Endothelial cell of umbilical vein (primary cell): ENCODE data around the gene MS4A10. TPM values are rescaled to one million over a fixed set of nuclear protein-coding genes. Genes with fewer than 3 reads are reported as not detected.

Experiments used
- BruUV-seq: library from RNA; stranded (reverse); fragments of 400-500 nt; replicated peaks from 2 replicates; lab custom pipeline; 2021; lab: Mats Ljungman, UMichigan
- CTCF ChIA-PET: fragments of 300-600, 350-600 bp; sonication (Branson Sonifier 250); formaldehyde crosslinking; loops from one replicate; lab custom pipeline; 2021; ENCODE audit warnings: antibody characterized with exemption, inconsistent platforms; lab: Charles Lee
- POLR2A ChIA-PET: fragments of 300-600, 350-600 bp; sonication (Branson Sonifier 250); formaldehyde crosslinking; loops from one replicate; lab custom pipeline; 2021; ENCODE audit warnings: antibody characterized with exemption, inconsistent platforms; lab: Charles Lee
- DNase-seq: peaks from one replicate; pipeline ENCODE4 v3.0.0-alpha.2; 2011; ENCODE audit warnings: low read depth, low spot score
- FAIRE-seq: peaks from 2 replicates; lab custom pipeline; 2011; peaks lifted over from hg19 to GRCh38; lab: Jason Lieb, UNC
- H2AFZ ChIP-seq: 2 replicates; pipeline ENCODE4 v1.6.0; 2012; ENCODE audit warnings: low read depth, low read length, control low read depth, inconsistent platforms
- H3K27ac ChIP-seq: 2 replicates; pipeline ENCODE4 v1.5.1; 2011; ENCODE audit warnings: low read depth, mild to moderate bottlenecking, control low read depth, low read length, moderate library complexity; ENCODE audit not compliant: insufficient read depth
- H3K27me3 ChIP-seq, 2 experiments: 2 replicates each; pipeline versions ENCODE4 v1.6.0 to v1.6.1; 2011; ENCODE audit warnings: low read length in 2 of 2, mixed read lengths in 1 of 2; ENCODE audit not compliant: control insufficient read depth in 2 of 2, insufficient read depth in 2 of 2
- H3K36me3 ChIP-seq, 2 experiments: 2 replicates in 1 of 2; 3 replicates in 1 of 2; pipeline ENCODE4 v1.5.1; 2011; ENCODE audit warnings: low read length in 2 of 2, mild to moderate bottlenecking in 1 of 2, moderate library complexity in 1 of 2; ENCODE audit not compliant: control insufficient read depth in 2 of 2, insufficient read depth in 2 of 2; ENCODE audit errors: extremely low read depth in 1 of 2
- H3K4me1 ChIP-seq: 3 replicates; pipeline ENCODE4 v1.5.1; 2011; ENCODE audit warnings: mild to moderate bottlenecking, low read length; ENCODE audit not compliant: control insufficient read depth, insufficient read depth; ENCODE audit errors: extremely low read depth
- H3K4me2 ChIP-seq: 2 replicates; pipeline ENCODE4 v1.6.1; 2011; ENCODE audit warnings: low read length, control low read depth, mixed read lengths; ENCODE audit not compliant: insufficient read depth
- H3K4me3 ChIP-seq, 3 experiments: fragments of 200-600 bp in 1 of 3; sonication (generic), shearing (Covaris generic) in 1 of 3; replicated peaks in 1 of 3; 2 replicates each; pipeline ENCODE4 v1.5.1; 2011 to 2016; ENCODE audit warnings: control low read depth in 3 of 3, low read length in 3 of 3, mild to moderate bottlenecking in 2 of 3, inconsistent platforms in 1 of 3, low read depth in 1 of 3, moderate library complexity in 1 of 3; ENCODE audit not compliant: insufficient read depth in 1 of 3
- H3K79me2 ChIP-seq: 2 replicates; pipeline ENCODE4 v1.6.0; 2012; ENCODE audit warnings: low read length, inconsistent platforms; ENCODE audit not compliant: control insufficient read depth, insufficient read depth
- H3K9ac ChIP-seq: replicated peaks from 2 replicates; pipeline ENCODE3; 2011; ENCODE audit warnings: low read length, control low read depth; ENCODE audit not compliant: insufficient read depth; ENCODE audit errors: extremely low read depth
- H3K9me1 ChIP-seq: replicated peaks from 3 replicates; pipeline ENCODE4 v1.6.0; 2011; ENCODE audit warnings: mild to moderate bottlenecking, low read length; ENCODE audit not compliant: control insufficient read depth, insufficient read depth; ENCODE audit errors: extremely low read depth
- H3K9me3 ChIP-seq: replicated peaks from 2 replicates; pipeline ENCODE4 v1.5.1; 2012; ENCODE audit warnings: low read length, inconsistent platforms; ENCODE audit not compliant: control insufficient read depth, insufficient read depth
- H4K20me1 ChIP-seq: replicated peaks from 2 replicates; pipeline ENCODE3; 2011; ENCODE audit warnings: mild to moderate bottlenecking, low read length; ENCODE audit not compliant: control insufficient read depth, insufficient read depth; ENCODE audit errors: extremely low read depth
- EZH2 ChIP-seq: IDR thresholded peaks from 2 replicates; pipeline ENCODE4 v1.6.1; 2012; ENCODE audit warnings: borderline replicate concordance, low read depth, mild to moderate bottlenecking, moderate library complexity, low read length, inconsistent platforms; ENCODE audit not compliant: severe bottlenecking
- FOS ChIP-seq: IDR thresholded peaks from 2 replicates; pipeline ENCODE4 v1.6.1; 2011; ENCODE audit warnings: mild to moderate bottlenecking, low read length, moderate library complexity, borderline replicate concordance; ENCODE audit not compliant: insufficient read depth
- GATA2 ChIP-seq: IDR thresholded peaks from 2 replicates; pipeline ENCODE4 v1.7.0; 2011; ENCODE audit warnings: low read depth, mild to moderate bottlenecking, moderate library complexity, mixed read lengths, low read length; ENCODE audit not compliant: insufficient read length, insufficient read depth
- JUN ChIP-seq: IDR thresholded peaks from 2 replicates; pipeline ENCODE4 v1.6.1; 2011; ENCODE audit warnings: borderline replicate concordance, low read depth; ENCODE audit not compliant: insufficient read length, insufficient read depth
- MYC ChIP-seq: IDR thresholded peaks from one replicate; pipeline ENCODE4 v1.6.1; 2011; ENCODE audit warnings: mild to moderate bottlenecking, low read depth, low read length
- POLR2A ChIP-seq: IDR thresholded peaks from 2 replicates; pipeline ENCODE4 v1.6.1; 2012; ENCODE audit warnings: low read depth, mild to moderate bottlenecking, control low read depth, low read length
- POLR2AphosphoS5 ChIP-seq: IDR thresholded peaks from 2 replicates; pipeline ENCODE4 v1.6.1; 2012; ENCODE audit warnings: low read depth, mild to moderate bottlenecking, control low read depth, low read length, moderate library complexity; ENCODE audit not compliant: insufficient read depth
- dilution Hi-C: fragments of 300-500 bp; cut with MboI; formaldehyde crosslinking; loops from one replicate; pipeline ENCODE4 v1.15.0; 2019; ENCODE audit warnings: low sequenced_read_pairs; ENCODE audit not compliant: extremely low pct_ligation_motif_present
- intact Hi-C: fragments of 100-400 bp; cut with micrococcal nuclease; formaldehyde crosslinking; loops from one replicate; pipeline ENCODE4 v1.10.0; 2022
- polyA plus RNA-seq, 4 experiments: library from polyadenylated mRNA; depleted of rRNA in 3 of 4; stranded (reverse) in 3 of 4; unstranded in 1 of 4; fragments of >200 nt; gene quantifications; 2 replicates each; pipeline versions ENCODE4 v1.2.1 to v1.2.3, GENCODE V29; 2011 to 2012; ENCODE audit warnings: missing spikeins in 1 of 4
- total RNA-seq: library from RNA; stranded (reverse); gene quantifications from 2 replicates; pipeline ENCODE4 v1.2.3, GENCODE V29; 2021
- TF ChIP-seq, protein P1 (sequence below), 2 donors: IDR thresholded peaks; 1 replicate in 1 of 2; 2 replicates in 1 of 2; pipeline ENCODE4 v1.5.1; 2011; ENCODE audit warnings: low read length in 2 of 2, mild to moderate bottlenecking in 2 of 2, moderate library complexity in 2 of 2, control low read depth in 1 of 2, inconsistent platforms in 1 of 2, low read depth in 1 of 2; ENCODE audit not compliant: insufficient read depth in 1 of 2; ENCODE audit errors: extremely low read depth in 1 of 2
- TF ChIP-seq, protein P2 (sequence below): IDR thresholded peaks from 2 replicates; pipeline ENCODE4 v1.6.1; 2011; ENCODE audit not compliant: insufficient read depth, insufficient read length

The MS4A10 gene
- total and polyA plus RNA-seq, 2 donors (not counting 3 experiments of a cell fraction or from before 2014, with no cell fraction given), result not detected

DNA sequence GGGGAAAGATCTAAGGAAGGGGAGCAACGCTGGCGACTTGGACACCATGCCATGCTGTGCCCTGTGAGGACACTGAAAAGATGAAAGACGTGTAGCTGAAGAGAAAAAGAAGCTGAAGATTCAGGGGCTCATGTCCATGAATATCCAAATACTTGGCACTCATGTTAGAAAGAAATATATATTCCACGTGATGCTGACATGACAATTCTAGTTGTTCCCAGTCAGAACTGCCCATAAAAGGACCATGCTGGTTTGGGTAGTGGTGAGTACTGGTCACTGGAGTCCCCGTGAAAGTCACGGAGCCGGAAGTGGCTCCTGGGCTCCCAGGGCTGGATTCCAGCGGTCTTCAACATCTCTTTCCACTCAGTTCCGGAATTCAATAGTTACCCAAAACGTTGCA, 18.6 kb upstream of the MS4A10 start:
- intact Hi-C loops (no loop called here), dilution Hi-C loops (no loop called here)
- Histone ChIP-seq H3K4me1 (no peaks in the 10 kb centered on the region), H3K27ac (no peak overlapping the region), H3K4me3 (no peak overlapping the region), H4K20me1 (no peaks in the 10 kb centered on the region), H3K36me3 (no peaks in the 10 kb centered on the region), H2AFZ (no peak overlapping the region), H3K9me1 (no peaks in the 10 kb centered on the region), H3K4me2 (no peak overlapping the region), H3K9me3 (no peaks in the 10 kb centered on the region), H3K27me3 (peaks cover 12 to 16% of the 10 kb centered on the region in 2 experiments), H3K79me2 (no peaks in the 10 kb centered on the region), H3K9ac (no peak overlapping the region)
- ChIA-PET CTCF (interaction anchor here (1.5 to 3.6 kb wide), 5 partner anchors 8 to 121 kb away, joined by 3 to 16 read pairs (median 12); partner anchors contain the start of gene MS4A15), POLR2A (no interaction called here)
- FAIRE-seq, result no peak
- no TSS peak for BruUV-seq
- DNase-seq, result no peak
- TF ChIP-seq GATA2, result no peak
- no peak for TF ChIP-seq POLR2AphosphoS5
- TF ChIP-seq, protein P1, sequence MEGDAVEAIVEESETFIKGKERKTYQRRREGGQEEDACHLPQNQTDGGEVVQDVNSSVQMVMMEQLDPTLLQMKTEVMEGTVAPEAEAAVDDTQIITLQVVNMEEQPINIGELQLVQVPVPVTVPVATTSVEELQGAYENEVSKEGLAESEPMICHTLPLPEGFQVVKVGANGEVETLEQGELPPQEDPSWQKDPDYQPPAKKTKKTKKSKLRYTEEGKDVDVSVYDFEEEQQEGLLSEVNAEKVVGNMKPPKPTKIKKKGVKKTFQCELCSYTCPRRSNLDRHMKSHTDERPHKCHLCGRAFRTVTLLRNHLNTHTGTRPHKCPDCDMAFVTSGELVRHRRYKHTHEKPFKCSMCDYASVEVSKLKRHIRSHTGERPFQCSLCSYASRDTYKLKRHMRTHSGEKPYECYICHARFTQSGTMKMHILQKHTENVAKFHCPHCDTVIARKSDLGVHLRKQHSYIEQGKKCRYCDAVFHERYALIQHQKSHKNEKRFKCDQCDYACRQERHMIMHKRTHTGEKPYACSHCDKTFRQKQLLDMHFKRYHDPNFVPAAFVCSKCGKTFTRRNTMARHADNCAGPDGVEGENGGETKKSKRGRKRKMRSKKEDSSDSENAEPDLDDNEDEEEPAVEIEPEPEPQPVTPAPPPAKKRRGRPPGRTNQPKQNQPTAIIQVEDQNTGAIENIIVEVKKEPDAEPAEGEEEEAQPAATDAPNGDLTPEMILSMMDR (IDR thresholded peaks at IDR 0.05; ENCODE audit: extremely low read depth in 1 of 2, insufficient read depth in 1 of 2, low read depth in 1 of 2, low read length in 2 of 2), result no peak
- no peak for TF ChIP-seq FOS
- TF ChIP-seq POLR2A, result no peak
- TF ChIP-seq EZH2, result no peak
- no peak for TF ChIP-seq MYC
- TF ChIP-seq, protein P2, sequence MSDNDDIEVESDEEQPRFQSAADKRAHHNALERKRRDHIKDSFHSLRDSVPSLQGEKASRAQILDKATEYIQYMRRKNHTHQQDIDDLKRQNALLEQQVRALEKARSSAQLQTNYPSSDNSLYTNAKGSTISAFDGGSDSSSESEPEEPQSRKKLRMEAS, result no peak
- no peak for TF ChIP-seq JUN
